Measurements from ENCODE around the gene PAF1.

Gene PAF1

GRCh38 chr19:39360599-39360998, 30.3 kb downstream of the PAF1 start:
- 100% methylated on average over 1 of the region's 1 CpG for WGBS
- Histone ChIP-seq H3K36me3 (ENCODE audit: insufficient read depth, low read length) (peaks cover 85% of the 10 kb centered on the region), H3K9me3 (ENCODE audit: insufficient read depth, low read depth, low read length) (no peaks in the 10 kb centered on the region)

GRCh38 chr19:39359026-39359425, 31.9 kb downstream of the PAF1 start:
- Histone ChIP-seq H3K27me3 (ENCODE audit: insufficient read depth, low read length) (no peaks in the 10 kb centered on the region), H3K4me3 (ENCODE audit: low read length) (no peak overlapping the region), H3K36me3 (ENCODE audit: insufficient read depth, low read length) (peaks cover 89% of the 10 kb centered on the region), H3K9me3 (ENCODE audit: insufficient read depth, low read depth, low read length) (no peaks in the 10 kb centered on the region), H3K27ac (ENCODE audit: low read depth, low read length) (no peak overlapping the region), H3K9ac (ENCODE audit: low read depth, low read length) (no peak overlapping the region), H3K4me1 (ENCODE audit: insufficient read depth, low read length) (no peaks in the 10 kb centered on the region)
- WGBS, result 94% methylated on average over 2 of the region's 3 CpGs

More at GRCh38 chr19:39360599-39360998, 30.3 kb downstream of the PAF1 start:
- no peak overlapping the region for H3K4me3 ChIP-seq (ENCODE audit: low read length)
- no peaks in the 10 kb centered on the region for H3K27me3 ChIP-seq (ENCODE audit: insufficient read depth, low read length)
- no peak overlapping the region for H3K9ac ChIP-seq (ENCODE audit: low read depth, low read length)
- H3K27ac ChIP-seq (ENCODE audit: low read depth, low read length), result no peak overlapping the region
- no peaks in the 10 kb centered on the region for H3K4me1 ChIP-seq (ENCODE audit: insufficient read depth, low read length)

- 93% methylated on average over 18 of the region's 18 CpGs for WGBS
- Histone ChIP-seq H3K4me3 (ENCODE audit: low read length) (no peak overlapping the region), H3K4me1 (ENCODE audit: insufficient read depth, low read length) (no peaks in the 10 kb centered on the region), H3K9ac (ENCODE audit: low read depth, low read length) (no peak overlapping the region), H3K9me3 (ENCODE audit: insufficient read depth, low read depth, low read length) (no peaks in the 10 kb centered on the region), H3K36me3 (ENCODE audit: insufficient read depth, low read length) (peaks cover 90% of the 10 kb centered on the region), H3K27ac (ENCODE audit: low read depth, low read length) (no peak overlapping the region), H3K27me3 (ENCODE audit: insufficient read depth, low read length) (no peaks in the 10 kb centered on the region)
Observed at GRCh38 chr19:39356647-39357046, 34.3 kb downstream of the PAF1 start.

- no peak overlapping the region for H3K27ac ChIP-seq (ENCODE audit: low read depth, low read length)
- H3K4me1 ChIP-seq (ENCODE audit: insufficient read depth, low read length), result no peaks in the 10 kb centered on the region
- 71% methylated on average over 3 of the region's 3 CpGs for WGBS
- H3K4me3 ChIP-seq (ENCODE audit: low read length), result no peak overlapping the region
- H3K36me3 ChIP-seq (ENCODE audit: insufficient read depth, low read length), result peaks cover 94% of the 10 kb centered on the region
- H3K9me3 ChIP-seq (ENCODE audit: insufficient read depth, low read depth, low read length), result no peaks in the 10 kb centered on the region
- no peaks in the 10 kb centered on the region for H3K27me3 ChIP-seq (ENCODE audit: insufficient read depth, low read length)
- H3K9ac ChIP-seq (ENCODE audit: low read depth, low read length), result no peak overlapping the region
Observed at GRCh38 chr19:39356073-39356472, 34.8 kb downstream of the PAF1 start.

- Histone ChIP-seq H3K36me3 (ENCODE audit: insufficient read depth, low read length) (peaks cover 87% of the 10 kb centered on the region), H3K27ac (ENCODE audit: low read depth, low read length) (no peak overlapping the region), H3K4me3 (ENCODE audit: low read length) (no peak overlapping the region), H3K9ac (ENCODE audit: low read depth, low read length) (no peak overlapping the region), H3K27me3 (ENCODE audit: insufficient read depth, low read length) (no peaks in the 10 kb centered on the region), H3K9me3 (ENCODE audit: insufficient read depth, low read depth, low read length) (no peaks in the 10 kb centered on the region), H3K4me1 (ENCODE audit: insufficient read depth, low read length) (no peaks in the 10 kb centered on the region)
- 95% methylated on average over 5 of the region's 5 CpGs for WGBS
Observed at GRCh38 chr19:39355253-39355652, 35.7 kb downstream of the PAF1 start.

GRCh38 chr19:39352381-39353255, 38.3 kb downstream of the PAF1 start:
- Histone ChIP-seq H3K27ac (ENCODE audit: low read depth, low read length) (no peak overlapping the region), H3K4me1 (ENCODE audit: insufficient read depth, low read length) (no peaks in the 10 kb centered on the region), H3K36me3 (ENCODE audit: insufficient read depth, low read length) (peaks cover 89% of the 10 kb centered on the region), H3K9me3 (ENCODE audit: insufficient read depth, low read depth, low read length) (no peaks in the 10 kb centered on the region), H3K9ac (ENCODE audit: low read depth, low read length) (no peak overlapping the region), H3K27me3 (ENCODE audit: insufficient read depth, low read length) (no peaks in the 10 kb centered on the region), H3K4me3 (ENCODE audit: low read length) (no peak overlapping the region)
- 88% methylated on average over 11 of the region's 12 CpGs for WGBS

- H3K27ac ChIP-seq (ENCODE audit: low read depth, low read length), result no peak overlapping the region
- H3K4me3 ChIP-seq (ENCODE audit: low read length), result no peak overlapping the region
- peaks cover 87% of the 10 kb centered on the region for H3K36me3 ChIP-seq (ENCODE audit: insufficient read depth, low read length)
- no peaks in the 10 kb centered on the region for H3K27me3 ChIP-seq (ENCODE audit: insufficient read depth, low read length)
- 89% methylated on average over 4 of the region's 4 CpGs for WGBS
- no peaks in the 10 kb centered on the region for H3K4me1 ChIP-seq (ENCODE audit: insufficient read depth, low read length)
- no peaks in the 10 kb centered on the region for H3K9me3 ChIP-seq (ENCODE audit: insufficient read depth, low read depth, low read length)
- H3K9ac ChIP-seq (ENCODE audit: low read depth, low read length), result no peak overlapping the region
Observed at GRCh38 chr19:39351537-39352064, 39.3 kb downstream of the PAF1 start.

GRCh38 chr19:39350156-39350555, 40.8 kb downstream of the PAF1 start:
- no peaks in the 10 kb centered on the region for H3K4me1 ChIP-seq (ENCODE audit: insufficient read depth, low read length)
- no peaks in the 10 kb centered on the region for H3K27me3 ChIP-seq (ENCODE audit: insufficient read depth, low read length)
- no peaks in the 10 kb centered on the region for H3K9me3 ChIP-seq (ENCODE audit: insufficient read depth, low read depth, low read length)
- peaks cover 79% of the 10 kb centered on the region for H3K36me3 ChIP-seq (ENCODE audit: insufficient read depth, low read length)
- WGBS, result 100% methylated on average over 2 of the region's 3 CpGs
- H3K4me3 ChIP-seq (ENCODE audit: low read length), result no peak overlapping the region
- H3K27ac ChIP-seq (ENCODE audit: low read depth, low read length), result no peak overlapping the region
- H3K9ac ChIP-seq (ENCODE audit: low read depth, low read length), result no peak overlapping the region

- no peak overlapping the region for H3K4me3 ChIP-seq (ENCODE audit: low read length)
- H3K36me3 ChIP-seq (ENCODE audit: insufficient read depth, low read length), result peaks cover 70% of the 10 kb centered on the region
- WGBS, result 96% methylated on average over 4 of the region's 4 CpGs
- H3K9ac ChIP-seq (ENCODE audit: low read depth, low read length), result no peak overlapping the region
- H3K27me3 ChIP-seq (ENCODE audit: insufficient read depth, low read length), result no peaks in the 10 kb centered on the region
- no peaks in the 10 kb centered on the region for H3K9me3 ChIP-seq (ENCODE audit: insufficient read depth, low read depth, low read length)
- H3K27ac ChIP-seq (ENCODE audit: low read depth, low read length), result no peak overlapping the region
- no peaks in the 10 kb centered on the region for H3K4me1 ChIP-seq (ENCODE audit: insufficient read depth, low read length)
Observed at GRCh38 chr19:39349326-39349725, 41.6 kb downstream of the PAF1 start.

GRCh38 chr19:39347332-39348164, 43.4 kb downstream of the PAF1 start:
- Histone ChIP-seq H3K27ac (ENCODE audit: low read depth, low read length) (no peak overlapping the region), H3K36me3 (ENCODE audit: insufficient read depth, low read length) (peaks cover 53% of the 10 kb centered on the region), H3K27me3 (ENCODE audit: insufficient read depth, low read length) (no peaks in the 10 kb centered on the region), H3K4me1 (ENCODE audit: insufficient read depth, low read length) (peaks cover 4% of the 10 kb centered on the region; the same call in 1 of the 2 replicates), H3K9ac (ENCODE audit: low read depth, low read length) (no peak overlapping the region), H3K4me3 (ENCODE audit: low read length) (no peak overlapping the region), H3K9me3 (ENCODE audit: insufficient read depth, low read depth, low read length) (no peaks in the 10 kb centered on the region)
- 96% methylated on average over 4 of the region's 4 CpGs for WGBS

GRCh38 chr19:39345956-39346355, 45.0 kb downstream of the PAF1 start:
- no peak overlapping the region for H3K27ac ChIP-seq (ENCODE audit: low read depth, low read length)
- 89% methylated on average over 1 of the region's 1 CpG for WGBS
- no peaks in the 10 kb centered on the region for H3K9me3 ChIP-seq (ENCODE audit: insufficient read depth, low read depth, low read length)
- peaks cover 4% of the 10 kb centered on the region; the same call in 1 of the 2 replicates for H3K4me1 ChIP-seq (ENCODE audit: insufficient read depth, low read length)
- no peaks in the 10 kb centered on the region for H3K27me3 ChIP-seq (ENCODE audit: insufficient read depth, low read length)
- peaks cover 40% of the 10 kb centered on the region for H3K36me3 ChIP-seq (ENCODE audit: insufficient read depth, low read length)
- H3K9ac ChIP-seq (ENCODE audit: low read depth, low read length), result no peak overlapping the region
- no peak overlapping the region for H3K4me3 ChIP-seq (ENCODE audit: low read length)

Data from HUES64 (cell line).